SKM-1 treated with dmso at 0.1 percent for 144 hours (cell line): ENCODE results near the gene IGLL1.
"Not testable (repeated sequence)": the region's sequence is repeated elsewhere in the genome, so short reads cannot be mapped to it uniquely, and the experiment has no call there.

Experiments used
- DNase-seq: peaks from one replicate; lab custom pipeline; 2025; ENCODE audit not compliant: unreplicated experiment; lab: John Stamatoyannopoulos, UW

Gene IGLL1

DNA sequence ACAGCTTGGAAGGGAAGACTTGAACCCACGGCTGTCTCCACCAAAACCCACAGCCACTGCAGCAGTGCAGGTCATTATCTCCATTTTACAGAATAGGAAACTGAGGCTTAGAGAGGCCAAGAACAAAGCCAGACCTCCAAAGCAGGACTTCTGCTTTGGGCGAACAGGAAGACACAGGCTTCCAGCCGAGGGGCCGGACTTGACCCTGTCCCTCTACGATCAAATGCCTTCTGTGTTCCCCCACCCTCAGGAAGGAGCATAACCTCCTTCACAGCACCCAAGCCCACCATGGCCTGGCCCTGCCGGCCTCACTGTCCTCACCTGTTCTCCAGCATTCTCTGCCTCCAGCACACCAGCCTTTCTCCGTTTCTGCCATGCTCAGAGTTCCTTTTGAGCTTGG, 15.8 kb downstream of the IGLL1 start:
- no peak for DNase-seq

DNA sequence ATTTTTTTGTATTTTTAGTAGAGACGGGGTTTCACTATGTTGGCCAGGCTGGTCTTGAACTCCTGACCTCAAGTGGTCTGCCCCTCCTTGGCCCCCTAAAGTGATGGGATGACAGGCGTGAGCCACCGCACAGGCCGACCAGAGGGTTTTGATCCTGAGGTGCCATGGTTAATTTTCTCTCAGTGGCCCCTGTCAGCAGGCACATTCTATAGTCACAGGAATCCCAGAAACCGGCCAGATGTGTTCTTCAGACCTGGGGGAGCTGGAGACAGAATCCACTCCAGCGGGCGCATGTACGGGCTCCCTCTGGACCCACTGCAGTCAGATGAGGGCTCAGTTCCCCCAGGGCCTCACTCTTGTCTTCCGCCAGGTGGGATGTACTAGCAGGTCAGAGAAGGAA, 17.0 kb downstream of the IGLL1 start:
- DNase-seq: no peak

DNA sequence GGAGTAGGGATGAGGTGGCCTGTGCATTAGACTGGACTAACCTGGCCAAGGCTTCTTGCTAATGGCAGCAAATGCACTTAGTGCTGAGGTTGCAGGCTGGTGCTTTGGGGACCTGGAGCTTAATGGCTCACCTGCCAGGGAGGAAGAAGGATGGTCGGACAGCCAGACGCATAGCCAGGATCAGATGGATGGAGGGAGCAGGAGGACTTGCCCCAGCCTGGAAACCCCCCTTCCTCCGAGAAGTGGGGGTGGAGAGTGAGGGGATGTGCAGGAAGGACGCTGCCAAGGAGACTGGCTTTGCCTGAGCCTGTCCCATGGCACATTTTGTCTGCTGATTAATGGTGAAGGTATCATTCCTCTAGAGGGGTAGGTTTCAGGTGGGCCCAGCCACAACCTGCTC, 17.9 kb downstream of the IGLL1 start:
- DNase-seq: no peak

DNA sequence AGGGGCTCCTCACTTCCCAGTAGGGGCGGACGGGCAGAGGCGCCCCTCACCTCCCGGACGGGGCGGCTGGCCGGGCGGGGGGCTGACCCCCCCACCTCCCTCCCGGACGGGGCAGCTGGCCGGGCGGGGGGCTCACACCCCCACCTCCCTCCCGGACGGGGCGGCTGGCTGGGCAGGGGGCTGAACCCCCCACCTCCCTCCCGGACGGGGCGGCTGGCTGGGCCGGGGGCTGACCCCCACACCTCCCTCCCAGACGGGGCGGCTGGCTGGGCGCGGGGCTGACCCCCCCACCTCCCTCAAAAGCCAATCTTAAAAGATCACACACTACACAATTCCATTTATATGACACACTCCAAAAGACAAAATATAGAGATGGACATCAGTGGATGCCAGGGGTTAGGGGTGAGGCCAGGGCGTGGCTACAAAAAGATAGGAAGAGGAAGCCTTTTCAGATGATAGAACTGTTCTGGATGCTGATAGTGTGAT, 19.0 kb downstream of the IGLL1 start:
- not testable (repeated sequence) for DNase-seq

DNA sequence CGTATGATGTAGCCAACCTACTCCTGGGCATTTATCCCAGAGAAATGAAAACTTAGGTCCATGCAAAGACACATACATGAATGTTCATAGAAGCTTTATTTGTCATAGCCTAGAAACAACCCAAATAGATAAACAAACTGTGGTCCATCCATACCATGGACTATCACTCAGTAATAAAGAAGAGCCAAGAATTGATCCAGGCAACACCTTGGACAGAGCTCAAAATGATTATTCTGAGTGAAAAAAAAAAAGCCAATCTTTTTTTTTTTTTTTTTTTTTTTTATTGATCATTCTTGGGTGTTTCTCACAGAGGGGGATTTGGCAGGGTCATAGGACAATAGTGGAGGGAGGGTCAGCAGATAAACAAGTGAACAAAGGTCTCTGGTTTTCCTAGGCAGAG, 19.9 kb downstream of the IGLL1 start:
- not testable (repeated sequence) for DNase-seq

- DNase-seq: no peak
These were observed 22.6 kb downstream of the IGLL1 start for GRCh38 chr22:23557467-23557866.

DNA sequence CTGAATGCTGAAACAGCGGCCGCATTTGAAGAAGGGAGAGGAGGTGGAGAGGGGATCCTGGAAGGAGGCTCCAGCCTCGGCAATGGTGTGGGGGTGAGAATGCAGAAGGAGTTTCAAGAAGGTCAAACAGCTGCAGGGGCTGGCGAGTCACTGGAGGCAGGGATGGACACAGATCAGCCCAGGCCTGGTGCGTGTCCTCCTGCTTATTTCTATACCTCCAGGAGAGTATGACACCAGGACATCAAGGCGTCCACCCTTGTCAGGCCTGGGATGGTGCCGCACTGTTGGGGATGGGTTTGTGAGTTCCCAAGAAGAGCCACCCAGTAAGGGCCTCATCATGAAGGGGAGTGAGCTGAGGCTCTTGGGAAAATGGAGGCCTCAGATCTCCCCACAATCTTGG, 23.1 kb downstream of the IGLL1 start:
- DNase-seq: no peak

GRCh38 chr22:23556026-23556620, 24.0 kb downstream of the IGLL1 start:
- DNase-seq: no peak

DNA sequence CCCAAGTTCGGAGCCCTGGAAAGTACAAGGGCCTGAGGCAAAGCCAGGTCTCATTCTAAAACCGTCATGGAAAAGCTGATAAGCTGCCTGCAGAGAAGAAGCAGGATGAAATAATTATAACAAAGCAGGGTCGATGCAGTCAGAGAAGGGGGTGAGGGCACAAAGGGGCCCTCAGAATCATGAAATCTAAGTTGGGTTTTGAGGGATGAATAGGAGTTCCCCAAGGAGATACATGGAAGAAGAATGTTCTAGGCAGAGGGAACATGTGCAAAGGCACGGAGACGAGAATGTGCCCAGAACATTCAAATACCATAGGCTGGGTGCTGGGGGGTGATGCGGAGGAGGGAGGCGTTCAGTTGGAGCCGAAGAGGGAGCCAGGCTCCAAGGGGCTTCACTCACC, 25.0 kb downstream of the IGLL1 start:
- DNase-seq: no peak

DNA sequence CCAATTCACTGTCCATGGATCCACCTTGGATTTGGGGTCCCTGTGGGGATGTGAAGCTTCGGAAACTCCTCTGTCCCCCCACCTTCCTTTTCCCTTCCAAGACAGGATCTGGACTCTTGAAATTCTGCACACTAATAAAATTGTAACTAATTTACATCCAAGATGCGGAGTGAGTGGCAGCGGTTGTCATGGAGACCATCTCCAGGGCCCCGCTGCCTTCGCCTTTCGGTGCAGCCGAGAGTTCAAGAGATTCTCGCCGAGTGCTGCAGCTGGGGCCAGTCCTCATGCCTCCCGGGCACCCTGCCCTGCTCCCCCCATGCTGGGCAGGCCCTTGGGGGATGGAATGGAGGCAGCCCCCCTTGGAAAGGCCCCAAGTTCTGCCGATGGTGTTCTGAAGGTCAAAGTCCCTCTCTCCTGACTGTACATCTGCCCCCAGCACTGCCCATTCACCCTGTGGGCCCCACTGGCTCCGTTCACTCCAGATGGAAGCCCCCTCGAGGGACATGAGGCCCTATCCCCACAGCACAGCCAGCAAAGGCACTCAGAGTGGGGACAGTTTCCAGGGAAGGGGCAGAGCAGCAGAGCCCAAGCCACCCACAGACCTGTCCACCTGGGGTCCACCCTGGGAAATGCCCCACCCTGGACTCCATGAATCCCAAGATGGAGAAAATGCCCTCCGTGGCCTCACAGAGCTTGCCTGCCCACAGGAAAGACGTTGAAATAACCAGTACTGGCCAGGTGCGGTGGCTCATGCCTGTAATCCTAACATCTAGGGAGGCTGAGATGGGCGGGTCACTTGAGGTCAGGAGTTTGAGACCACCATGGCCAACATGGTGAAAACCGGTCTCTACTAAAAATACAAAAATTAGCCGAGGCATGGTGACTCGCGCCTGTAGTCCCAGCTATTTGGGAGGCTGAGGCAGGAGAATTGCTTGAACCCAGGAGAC, 25.9 kb downstream of the IGLL1 start:
- no peak for DNase-seq

DNA sequence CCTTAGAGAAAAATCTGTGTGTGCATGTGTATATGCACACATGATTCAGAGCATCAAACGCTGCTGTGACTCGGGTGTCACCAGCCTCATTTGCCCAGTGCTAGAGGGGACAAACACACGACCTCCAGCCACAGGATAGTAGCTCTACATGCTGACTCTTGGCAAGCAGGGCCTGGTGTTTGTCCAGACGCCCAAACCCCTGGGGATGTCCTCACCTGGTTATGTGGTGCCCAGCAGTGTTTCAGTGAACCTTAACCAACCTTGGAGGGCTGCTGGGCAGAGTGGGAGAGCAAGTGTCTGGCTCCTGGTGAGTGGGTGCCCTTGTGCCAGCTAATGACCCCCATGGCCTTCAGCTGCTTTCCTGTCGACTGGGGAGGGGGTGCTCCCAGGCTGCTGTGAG, 26.7 kb downstream of the IGLL1 start:
- DNase-seq: no peak

DNA sequence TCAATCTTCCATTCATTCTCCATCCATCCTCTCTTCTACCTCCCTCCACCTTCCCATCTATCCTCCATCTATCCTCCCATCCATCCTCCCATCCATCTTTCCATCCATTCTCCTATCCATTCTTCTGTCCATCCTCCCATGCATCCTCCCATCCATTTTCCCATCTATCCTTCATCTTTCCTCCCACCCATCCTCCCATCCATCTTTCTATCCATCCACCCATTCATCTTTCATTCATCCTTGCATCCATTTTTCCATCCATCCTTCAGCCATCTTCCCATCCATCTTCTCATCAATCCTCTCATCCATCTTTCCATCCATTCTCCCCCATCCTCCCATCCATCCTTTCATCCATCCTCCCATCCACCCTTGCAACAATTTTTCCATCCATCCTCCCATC, 27.5 kb downstream of the IGLL1 start:
- no peak for DNase-seq

DNA sequence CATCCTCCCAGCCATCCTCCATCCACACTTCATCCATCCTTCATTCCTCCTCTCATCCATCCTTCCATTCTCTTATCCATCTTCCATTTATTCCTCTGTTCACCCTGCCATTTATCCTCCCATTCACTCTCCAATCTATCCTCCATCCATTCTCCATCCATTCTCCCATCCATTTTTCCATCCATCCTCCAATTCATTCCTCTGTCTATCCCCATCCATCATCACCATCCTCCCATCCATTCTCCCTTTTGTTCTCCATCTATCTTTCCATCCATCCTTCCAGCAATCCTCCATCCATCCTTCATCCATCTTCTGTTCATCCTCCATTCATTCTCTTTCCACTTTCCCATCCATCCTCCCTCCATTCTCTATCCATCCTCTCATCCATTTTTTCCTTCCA, 28.7 kb downstream of the IGLL1 start:
- DNase-seq: no peak

DNA sequence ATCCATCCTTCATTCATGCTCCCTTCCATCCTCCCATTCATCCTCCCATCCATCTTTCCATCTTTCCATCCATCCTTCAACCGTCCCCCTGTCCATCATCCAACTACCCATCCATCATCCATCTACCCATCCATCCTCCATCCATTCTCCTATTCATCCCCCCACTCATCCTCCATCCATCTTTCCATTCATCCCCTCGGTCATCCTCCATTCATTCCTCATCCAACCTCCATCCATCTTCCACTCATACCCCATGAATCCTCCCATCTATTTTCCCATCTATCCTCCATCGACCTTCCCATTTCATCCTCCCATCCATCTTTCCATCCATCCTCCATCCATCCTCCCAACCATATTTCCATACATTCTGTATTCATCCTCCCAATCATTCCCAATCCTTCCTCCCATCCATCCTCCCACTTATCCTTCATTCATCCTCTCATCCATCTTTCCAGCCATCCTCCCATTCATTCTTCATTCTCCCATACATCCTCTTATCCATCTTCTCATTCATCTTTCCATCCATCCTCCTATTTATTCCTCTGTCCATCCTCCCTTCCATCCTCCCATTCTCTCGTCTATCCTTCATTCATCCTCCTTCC, 29.9 kb downstream of the IGLL1 start:
- no peak for DNase-seq

DNA sequence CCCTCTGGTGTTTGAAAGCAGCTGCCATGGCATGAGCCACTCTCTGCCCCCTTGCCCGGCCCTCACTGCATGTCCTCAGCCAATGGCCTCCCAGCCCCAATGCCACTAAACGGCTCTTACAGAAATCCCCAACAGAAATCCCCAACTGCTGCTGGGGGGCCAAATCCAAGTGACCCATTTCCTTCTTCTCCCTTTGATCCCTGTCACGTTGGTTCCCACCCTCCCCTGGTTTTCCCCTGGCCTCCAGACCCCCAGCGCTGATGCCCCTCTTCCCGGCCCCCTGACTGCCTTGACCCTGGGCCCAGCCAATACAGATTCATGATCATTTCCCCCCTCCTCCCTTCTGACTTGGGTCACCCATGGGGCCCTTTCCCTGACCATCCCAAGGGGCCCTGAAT, 30.9 kb downstream of the IGLL1 start:
- DNase-seq: no peak

- no peak for DNase-seq
These were observed 31.4 kb downstream of the IGLL1 start for GRCh38 chr22:23548501-23549197.

DNA sequence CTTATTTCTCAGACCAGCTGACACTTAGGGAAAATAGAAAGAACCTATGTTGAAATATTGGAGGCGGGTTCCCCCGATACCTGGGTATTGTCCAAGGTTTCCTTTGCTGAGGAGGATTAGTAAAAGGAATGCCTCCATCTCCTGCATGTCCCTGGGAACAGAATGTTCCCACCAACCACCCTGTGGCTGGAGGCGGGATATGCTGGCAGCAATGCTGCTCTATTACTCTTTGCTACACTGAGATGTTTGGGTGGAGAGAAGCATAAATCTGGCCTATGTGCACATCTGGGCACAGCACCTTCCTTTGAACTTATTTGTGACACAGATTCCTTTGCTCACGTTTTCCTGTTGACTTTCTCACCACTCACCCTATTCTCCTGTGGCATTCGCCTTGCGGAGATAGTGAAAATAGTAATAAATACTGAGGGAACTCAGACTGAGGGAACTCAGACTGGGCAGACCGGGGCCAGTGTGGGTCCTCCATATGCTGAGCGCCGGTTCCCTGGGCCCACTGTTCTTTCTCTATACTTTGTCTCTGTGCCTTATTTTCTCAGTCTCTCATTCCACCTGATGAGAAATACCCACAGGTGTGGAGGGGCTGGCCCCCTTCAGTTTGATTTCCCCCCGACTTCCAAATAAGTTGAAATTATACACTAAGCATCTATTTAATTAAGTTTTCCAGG, 32.1 kb downstream of the IGLL1 start:
- DNase-seq: no peak

- not testable (repeated sequence) for DNase-seq
These were observed 32.7 kb downstream of the IGLL1 start for GRCh38 chr22:23547382-23547781.

DNA sequence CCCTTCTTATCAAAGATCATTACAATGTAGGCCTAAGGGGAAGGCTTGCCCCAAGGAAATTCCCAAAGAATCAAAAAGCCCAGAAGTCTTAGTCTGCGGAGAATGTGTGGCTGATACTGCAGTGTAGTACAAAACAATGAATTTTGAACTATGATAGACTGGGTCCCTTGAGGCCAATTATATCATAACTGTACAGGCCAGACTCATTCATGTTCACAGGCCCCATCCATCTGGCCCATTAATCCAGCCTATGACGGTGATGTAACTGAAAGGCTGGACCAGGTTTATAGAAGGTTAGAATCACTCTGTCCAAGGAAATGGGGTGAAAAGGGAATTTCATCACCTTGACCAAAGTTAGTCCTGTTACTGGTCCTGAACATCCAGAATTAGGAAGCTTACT, 35.2 kb downstream of the IGLL1 start:
- DNase-seq: no peak

- not testable (repeated sequence) for DNase-seq
These were observed 36.5 kb downstream of the IGLL1 start for GRCh38 chr22:23543506-23544000.

DNA sequence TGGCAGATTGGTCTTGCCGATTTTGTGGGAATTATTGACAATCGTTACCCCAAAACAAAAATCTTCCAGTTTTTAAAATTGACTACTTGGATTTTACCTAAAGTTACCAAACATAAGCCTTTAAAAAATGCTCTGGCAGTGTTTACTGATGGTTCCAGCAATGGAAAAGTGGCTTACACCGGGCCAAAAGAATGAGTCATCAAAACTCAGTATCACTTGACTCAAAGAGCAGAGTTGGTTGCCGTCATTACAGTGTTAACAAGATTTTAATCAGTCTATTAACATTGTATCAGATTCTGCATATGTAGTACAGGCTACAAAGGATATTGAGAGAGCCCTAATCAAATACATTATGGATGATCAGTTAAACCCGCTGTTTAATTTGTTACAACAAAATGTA, 37.2 kb downstream of the IGLL1 start:
- DNase-seq: no peak
